H1 (cell line): ENCODE measurements around the gene ZBED4. TPM values are rescaled to one million over a fixed set of nuclear protein-coding genes. Genes with fewer than 3 reads are reported as not detected.

Experiments
- CTCF ChIA-PET: fragments of 300-600 bp; sonication (Branson Sonifier 250); formaldehyde crosslinking; loops from one replicate; lab custom pipeline; 2021; ENCODE audit not compliant: partially characterized antibody; lab: Charles Lee
- POLR2A ChIA-PET: fragments of 300-600 bp; sonication (Branson Sonifier 250); formaldehyde crosslinking; loops from one replicate; lab custom pipeline; 2021; ENCODE audit warnings: inconsistent platforms; ENCODE audit not compliant: partially characterized antibody; lab: Charles Lee
- DNase-seq, 2 experiments: peaks; one replicate each; pipeline versions ENCODE4 v3.0.0 to v3.0.0-alpha.2; 2010 to 2022; ENCODE audit warnings: low spot score in 2 of 2, low read depth in 1 of 2, mixed read lengths in 1 of 2
- FAIRE-seq: peaks from 2 replicates; lab custom pipeline; 2011; peaks lifted over from hg19 to GRCh38; lab: Jason Lieb, UNC
- H2AFZ ChIP-seq: 2 replicates; pipeline ENCODE4 v1.8.1; 2012; ENCODE audit warnings: low read length, inconsistent platforms
- H2AK5ac ChIP-seq: 2 replicates; pipeline ENCODE4 v1.6.1; 2013; ENCODE audit warnings: low read depth, low read length
- H2BK120ac ChIP-seq: replicated peaks from 2 replicates; pipeline ENCODE3; 2013; ENCODE audit warnings: low read depth, low read length, inconsistent platforms
- H2BK12ac ChIP-seq: 2 replicates; pipeline ENCODE4 v1.6.1; 2013; ENCODE audit warnings: low read depth, low read length
- H2BK15ac ChIP-seq: 2 replicates; pipeline ENCODE4 v1.6.1; 2013; ENCODE audit warnings: low read length
- H2BK20ac ChIP-seq: 2 replicates; pipeline ENCODE4 v1.6.1; 2013; ENCODE audit warnings: low read length
- H2BK5ac ChIP-seq: 2 replicates; pipeline ENCODE4 v1.6.1; 2013; ENCODE audit warnings: low read depth, low read length
- H3K14ac ChIP-seq: 2 replicates; pipeline ENCODE4 v1.6.1; 2013; ENCODE audit warnings: inconsistent platforms; ENCODE audit not compliant: insufficient read length
- H3K18ac ChIP-seq: 2 replicates; pipeline ENCODE4 v1.6.1; 2013; ENCODE audit warnings: low read length; ENCODE audit errors: extremely low read depth
- H3K23ac ChIP-seq: 2 replicates; pipeline ENCODE4 v1.6.1; 2013; ENCODE audit warnings: inconsistent platforms; ENCODE audit not compliant: insufficient read length
- H3K23me2 ChIP-seq: 2 replicates; pipeline ENCODE4 v1.6.1; 2013; ENCODE audit warnings: low read depth, low read length
- H3K27ac ChIP-seq: 2 replicates; pipeline ENCODE4 v1.6.1; 2011; ENCODE audit warnings: low read depth, low read length, inconsistent platforms
- H3K27me3 ChIP-seq, 4 experiments: replicated peaks in 1 of 4; 1 replicate in 1 of 4; 2 replicates in 3 of 4; pipeline versions ENCODE4 v1.6.1 to v1.8.1; 2011 to 2013; ENCODE audit warnings: low read length in 3 of 4, mild to moderate bottlenecking in 3 of 4, inconsistent platforms in 2 of 4, mixed read lengths in 2 of 4, moderate library complexity in 1 of 4; ENCODE audit not compliant: control insufficient read depth in 3 of 4, insufficient read depth in 3 of 4; ENCODE audit errors: extremely low read depth in 1 of 4
- H3K36me3 ChIP-seq, 4 experiments: 2 replicates each; pipeline versions ENCODE4 v1.6.1 to v1.8.1; 2011 to 2013; ENCODE audit warnings: mild to moderate bottlenecking in 4 of 4, low read length in 3 of 4, moderate library complexity in 2 of 4, control low read depth in 1 of 4, inconsistent platforms in 1 of 4; ENCODE audit not compliant: insufficient read depth in 4 of 4, control insufficient read depth in 2 of 4
- H3K4ac ChIP-seq: replicated peaks from 2 replicates; pipeline ENCODE3; 2013; ENCODE audit warnings: low read length, low read depth, mixed read lengths, inconsistent platforms; ENCODE audit not compliant: insufficient read length
- H3K4me1 ChIP-seq, 4 experiments: replicated peaks in 1 of 4; 1 replicate in 1 of 4; 2 replicates in 3 of 4; pipeline versions ENCODE4 v1.6.1 to v1.8.1; 2011 to 2013; ENCODE audit warnings: low read length in 3 of 4, inconsistent platforms in 2 of 4, mixed read lengths in 1 of 4; ENCODE audit not compliant: insufficient read depth in 4 of 4, control insufficient read depth in 3 of 4
- H3K4me2 ChIP-seq, 2 experiments: 2 replicates each; pipeline versions ENCODE4 v1.6.1 to v1.8.1; 2011 to 2013; ENCODE audit warnings: low read depth in 2 of 2, low read length in 2 of 2, control low read depth in 1 of 2, inconsistent platforms in 1 of 2, mild to moderate bottlenecking in 1 of 2; ENCODE audit not compliant: insufficient read depth in 1 of 2
- H3K4me3 ChIP-seq, 4 experiments: fragments of 200-600, 300-600 bp in 1 of 4; sonication (generic), shearing (Covaris generic), sonication (Bioruptor Twin) in 1 of 4; 2 replicates each; pipeline versions ENCODE4 v1.5.1 to v1.8.1; 2011 to 2016; ENCODE audit warnings: low read length in 4 of 4, low read depth in 3 of 4, control low read depth in 2 of 4, inconsistent platforms in 2 of 4, mild to moderate bottlenecking in 2 of 4, mixed read lengths in 1 of 4, moderate library complexity in 1 of 4; ENCODE audit not compliant: insufficient read depth in 2 of 4; ENCODE audit errors: extremely low read depth in 1 of 4
- H3K56ac ChIP-seq: replicated peaks from 2 replicates; pipeline ENCODE3; 2013; ENCODE audit warnings: low read depth, mild to moderate bottlenecking, mixed read lengths, low read length, inconsistent platforms; ENCODE audit not compliant: insufficient read length
- H3K79me1 ChIP-seq: 2 replicates; pipeline ENCODE4 v1.6.1; 2013; ENCODE audit warnings: low read depth, low read length, control low read depth
- H3K79me2 ChIP-seq, 2 experiments: 2 replicates each; pipeline versions ENCODE4 v1.6.1 to v1.8.1; 2012 to 2013; ENCODE audit warnings: low read length in 2 of 2, mild to moderate bottlenecking in 2 of 2, inconsistent platforms in 1 of 2; ENCODE audit not compliant: insufficient read depth in 2 of 2, control insufficient read depth in 1 of 2
- H3K9ac ChIP-seq, 4 experiments: replicated peaks in 1 of 4; 1 replicate in 1 of 4; 2 replicates in 3 of 4; pipeline versions ENCODE4 v1.6.1 to v1.8.1; 2011 to 2013; ENCODE audit warnings: low read depth in 3 of 4, low read length in 3 of 4, control low read depth in 2 of 4, mild to moderate bottlenecking in 2 of 4, moderate library complexity in 2 of 4, inconsistent platforms in 1 of 4; ENCODE audit errors: extremely low read depth in 1 of 4
- H3K9me3 ChIP-seq, 2 experiments: 2 replicates each; pipeline versions ENCODE4 v1.6.1 to v1.8.1; 2012 to 2013; ENCODE audit warnings: mild to moderate bottlenecking in 2 of 2, moderate library complexity in 2 of 2, control low read depth in 1 of 2, inconsistent platforms in 1 of 2, low read depth in 1 of 2, low read length in 1 of 2, mixed read lengths in 1 of 2; ENCODE audit not compliant: insufficient read depth in 2 of 2
- H4K20me1 ChIP-seq, 2 experiments: replicated peaks in 1 of 2; 2 replicates each; pipeline versions ENCODE3 to v1.8.1; 2011 to 2013; ENCODE audit warnings: inconsistent platforms in 2 of 2, low read length in 2 of 2, mild to moderate bottlenecking in 1 of 2; ENCODE audit not compliant: insufficient read depth in 2 of 2, control insufficient read depth in 1 of 2
- H4K5ac ChIP-seq: 2 replicates; pipeline ENCODE4 v1.6.1; 2013; ENCODE audit warnings: low read length, low read depth, mixed read lengths, inconsistent platforms; ENCODE audit not compliant: insufficient read length
- H4K8ac ChIP-seq: 2 replicates; pipeline ENCODE4 v1.8.0; 2013; ENCODE audit warnings: mild to moderate bottlenecking, moderate library complexity, low read length, inconsistent platforms; ENCODE audit not compliant: insufficient read depth; ENCODE audit errors: extremely low read depth
- H4K91ac ChIP-seq: replicated peaks from 2 replicates; pipeline ENCODE3; 2013; ENCODE audit warnings: low read length, mixed read lengths, inconsistent platforms; ENCODE audit not compliant: insufficient read length
- BACH1 ChIP-seq: IDR thresholded peaks from 2 replicates; pipeline ENCODE4 v1.6.1; 2012; ENCODE audit warnings: low read length, improper control_type of control experiment
- BCL11A ChIP-seq, 2 experiments: IDR thresholded peaks; one replicate each; pipeline ENCODE4 v1.6.1; 2011; ENCODE audit warnings: low read depth in 2 of 2, low read length in 2 of 2, mild to moderate bottlenecking in 2 of 2
- CBX8 ChIP-seq: fragments of 300-800, 300-1000 bp; sonication (generic); IDR thresholded peaks from 2 replicates; pipeline ENCODE4 v1.7.1; 2016; ENCODE audit warnings: low read depth, low read length, borderline replicate concordance
- EZH2 ChIP-seq: fragments of 200-600 bp; sonication (generic); IDR thresholded peaks from 2 replicates; pipeline ENCODE4 v1.7.1; 2012; ENCODE audit warnings: low read depth, mild to moderate bottlenecking, moderate library complexity, low read length, inconsistent platforms; ENCODE audit not compliant: severe bottlenecking
- FOSL1 ChIP-seq: IDR thresholded peaks from 2 replicates; pipeline ENCODE4 v1.6.1; 2011; ENCODE audit warnings: mild to moderate bottlenecking, low read depth, low read length, moderate library complexity; ENCODE audit not compliant: insufficient read depth
- GABPA ChIP-seq: IDR thresholded peaks from 2 replicates; pipeline ENCODE4 v1.6.1; 2011; ENCODE audit warnings: mild to moderate bottlenecking, low read length, moderate library complexity, borderline replicate concordance; ENCODE audit not compliant: insufficient read depth
- KDM5A ChIP-seq: fragments of 200-600 bp; IDR thresholded peaks from 2 replicates; pipeline ENCODE4 v1.7.1; 2012; ENCODE audit warnings: mild to moderate bottlenecking, low read length, inconsistent platforms, mixed read lengths
- MAFK ChIP-seq: IDR thresholded peaks from 2 replicates; pipeline ENCODE4 v1.6.1; 2012; ENCODE audit warnings: low read depth, mild to moderate bottlenecking, improper control_type of control experiment, low read length
- NANOG ChIP-seq: IDR thresholded peaks from 2 replicates; pipeline ENCODE4 v1.6.1; 2011; ENCODE audit warnings: low read length, low read depth, mild to moderate bottlenecking, inconsistent platforms; ENCODE audit not compliant: insufficient read depth, poor library complexity, severe bottlenecking
- POLR2A ChIP-seq, 2 experiments: IDR thresholded peaks; 1 replicate in 1 of 2; 2 replicates in 1 of 2; pipeline ENCODE4 v1.6.1; 2011; ENCODE audit warnings: low read depth in 2 of 2, low read length in 2 of 2, mild to moderate bottlenecking in 2 of 2; ENCODE audit errors: control extremely low read depth in 1 of 2
- POLR2AphosphoS5 ChIP-seq: IDR thresholded peaks from 2 replicates; pipeline ENCODE4 v1.6.1; 2011; ENCODE audit warnings: low read depth, low read length
- RFX5 ChIP-seq: IDR thresholded peaks from 2 replicates; pipeline ENCODE4 v1.6.1; 2011; ENCODE audit warnings: low read depth, low read length, improper control_type of control experiment, borderline replicate concordance
- SP4 ChIP-seq: IDR thresholded peaks from 2 replicates; pipeline ENCODE4 v1.6.1; 2012; ENCODE audit warnings: low read length, inconsistent platforms
- TAF7 ChIP-seq: optimal IDR thresholded peaks from 2 replicates; pipeline ENCODE3; 2011; ENCODE audit warnings: low read depth, mild to moderate bottlenecking, inconsistent platforms, low read length, moderate library complexity, borderline replicate concordance
- WGBS, 2 experiments: shearing (Covaris generic) in 1 of 2; methylation state at CpG; one replicate each; pipeline versions ENCODE4 v1.1.6 to v1.1.7; 2013 to 2015; ENCODE audit warnings: low lambda C conversion rate in 2 of 2, mixed read lengths in 2 of 2, inconsistent platforms in 1 of 2, low coverage in 1 of 2, missing lambda C conversion rate in 1 of 2; ENCODE audit not compliant: insufficient replicate concordance in 2 of 2, insufficient coverage in 1 of 2, insufficient read length in 1 of 2; ENCODE audit errors: extremely low coverage in 1 of 2, missing lambda C conversion rate in 1 of 2; 5-methylcytosine and 5-hydroxymethylcytosine counted together
- polyA plus RNA-seq, 7 experiments: library from polyadenylated mRNA; depleted of rRNA in 3 of 7; stranded (reverse) in 5 of 7; unstranded in 2 of 7; fragments of >200 nt in 5 of 7; fragments of 200-250 nt in 2 of 7; gene quantifications; 1 replicate in 5 of 7; 2 replicates in 1 of 7; 4 replicates in 1 of 7; pipeline versions ENCODE4 v1.2.1 to v1.2.3, GENCODE V29; 2011 to 2013; ENCODE audit warnings: missing spikeins in 2 of 7, mixed read lengths in 2 of 7
- total RNA-seq: library from RNA; stranded (reverse); fragmentation: NEBNext Ultra II Directional; extraction: Animal tissue kit (Norgen Biotek cat#: 25700); gene quantifications from 2 replicates; pipeline ENCODE4 v1.2.1, GENCODE V29; 2021

The ZBED4 gene
- total and polyA plus RNA-seq, 2 of the 8 experiments (the other 6 are each of a cell fraction or from before 2014, with no cell fraction given), result 11.0 to 28.3 TPM

DNA sequence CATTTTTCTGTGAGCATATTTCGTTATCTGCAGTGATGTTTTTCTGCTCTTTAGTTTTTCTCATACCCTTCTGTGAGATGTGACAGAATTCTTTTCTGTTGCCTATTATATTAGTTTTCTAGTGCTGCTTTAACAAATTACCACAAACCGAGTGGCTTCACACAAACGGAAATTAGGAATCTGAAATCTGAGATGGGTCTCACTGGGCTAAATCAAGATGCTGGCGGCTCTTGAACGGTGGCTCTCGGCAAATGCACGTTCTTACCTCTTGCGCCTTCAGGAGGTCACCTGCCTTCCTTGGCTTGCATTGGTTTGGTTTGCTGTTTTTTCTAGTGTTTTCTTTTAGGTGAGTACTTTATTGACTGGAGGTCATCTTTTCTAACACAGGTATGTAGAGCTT is 13.0 kb downstream of the ZBED4 start:
- peaks cover 0 to 6% (median 0%) of the 10 kb centered on the region in 4 experiments; a peak in 3 of 8 replicates for H3K36me3 ChIP-seq
- FAIRE-seq, result no peak
- no peak overlapping the region for H3K4me2 ChIP-seq
- ChIA-PET POLR2A (no interaction called here), CTCF (interaction anchor here (1.4 kb wide), 1 partner anchor 9 kb away, joined by 5 read pairs; no protein-coding TSS in a partner anchor)
- no peaks in the 10 kb centered on the region for H3K27me3 ChIP-seq
- no peak overlapping the region for H4K8ac ChIP-seq
- no peak overlapping the region for H3K18ac ChIP-seq
- peaks cover 9 to 10% of the 10 kb centered on the region in 2 experiments for H3K9me3 ChIP-seq
- no peaks in the 10 kb centered on the region for H3K23me2 ChIP-seq
- no peak overlapping the region for H3K27ac ChIP-seq
- H2BK15ac ChIP-seq, result no peak overlapping the region
- no peak overlapping the region for H2BK5ac ChIP-seq
- H2AK5ac ChIP-seq, result no peak overlapping the region
- H2BK20ac ChIP-seq, result no peak overlapping the region
- H2AFZ ChIP-seq, result no peak overlapping the region
- no peak overlapping the region for H2BK12ac ChIP-seq
- peaks cover 6 to 15% of the 10 kb centered on the region in 2 experiments for H4K20me1 ChIP-seq
- H3K4me3 ChIP-seq, result no peak overlapping the region
- no peak for DNase-seq
- no peaks in the 10 kb centered on the region for H3K4me1 ChIP-seq
- 76% methylated on average over 8 of the region's 8 CpGs; no CpG with 5 or more reads in 1 of the 2 experiments for WGBS, 2 experiments
- peaks cover 23 to 92% of the 10 kb centered on the region in 2 experiments for H3K79me2 ChIP-seq
- H3K14ac ChIP-seq, result no peak overlapping the region
- no peak overlapping the region for H3K23ac ChIP-seq
- TF ChIP-seq TAF7 (no peak), EZH2 (no peak), MAFK (no peak), GABPA (no peak), SP4 (no peak), BACH1 (no peak), POLR2A (IDR thresholded peaks at IDR 0.05; ENCODE audit: control extremely low read depth in 1 of 2, low read depth in 2 of 2, low read length in 2 of 2) (no peak), RFX5 (no peak), KDM5A (no peak), BCL11A (IDR thresholded peaks at IDR 0.05; ENCODE audit: low read depth in 2 of 2, low read length in 2 of 2) (no peak), POLR2AphosphoS5 (no peak), NANOG (no peak), CBX8 (no peak), FOSL1 (no peak)
- no peak overlapping the region for H4K5ac ChIP-seq
- H4K91ac ChIP-seq, result no peak overlapping the region
- no peak overlapping the region for H3K56ac ChIP-seq
- peaks cover 19% of the 10 kb centered on the region for H3K79me1 ChIP-seq
- H2BK120ac ChIP-seq, result no peak overlapping the region
- H3K4ac ChIP-seq, result no peak overlapping the region
- no peak overlapping the region for H3K9ac ChIP-seq
